ENCODE data around the gene TGIF2. TPM values are rescaled to one million over a fixed set of nuclear protein-coding genes. Genes with fewer than 3 reads are reported as not detected.

TGIF2 gene
- total and polyA plus RNA-seq, 2 of the 8 experiments (the other 6 are each of a cell fraction or from before 2014, with no cell fraction given): 49.7 to 76.7 TPM

DNA sequence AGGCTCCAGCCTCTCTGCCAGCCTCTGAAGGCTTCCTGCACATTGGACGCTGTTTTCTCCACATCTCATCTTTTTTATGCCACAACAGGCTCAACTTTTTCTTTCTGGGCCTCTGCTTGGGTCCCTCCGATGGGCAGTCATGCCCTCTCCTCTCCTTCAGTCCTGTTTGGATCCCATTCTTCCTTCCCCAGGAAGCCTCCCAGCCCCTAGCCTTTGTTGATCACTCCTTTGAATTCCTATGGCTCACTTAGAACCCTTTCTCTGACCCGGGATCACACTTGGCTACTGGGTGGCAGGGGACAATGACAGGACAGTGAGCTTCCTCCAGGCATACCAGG is 68.1 kb downstream of the TGIF2 start:
- Histone ChIP-seq H2BK120ac (replicated peaks; ENCODE audit: low read depth, low read length) (no peak overlapping the region), H2BK5ac (ENCODE audit: low read depth, low read length) (no peak overlapping the region), H2AK5ac (ENCODE audit: low read depth, low read length) (no peak overlapping the region), H3K23me2 (ENCODE audit: low read depth, low read length) (no peaks in the 10 kb centered on the region), H2BK12ac (ENCODE audit: low read depth, low read length) (no peak overlapping the region), H3K4me2 (ENCODE audit: insufficient read depth in 1 of 2, low read depth in 2 of 2, low read length in 2 of 2) (no peak overlapping the region), H3K56ac (replicated peaks; ENCODE audit: insufficient read length, low read depth, low read length) (no peak overlapping the region), H3K4ac (replicated peaks; ENCODE audit: insufficient read length, low read depth, low read length) (no peak overlapping the region), H4K8ac (ENCODE audit: extremely low read depth, insufficient read depth, low read length) (no peak overlapping the region), H3K79me2 (ENCODE audit: control insufficient read depth in 1 of 2, insufficient read depth in 2 of 2, low read length in 2 of 2) (no peaks in the 10 kb centered on the region), H3K14ac (ENCODE audit: insufficient read length) (no peak overlapping the region), H3K4me3 (ENCODE audit: extremely low read depth in 1 of 4, insufficient read depth in 2 of 4, low read depth in 3 of 4, low read length in 4 of 4) (no peak overlapping the region), H3K9me3 (ENCODE audit: insufficient read depth in 2 of 2, low read depth in 1 of 2, low read length in 1 of 2) (no peaks in the 10 kb centered on the region), H3K9ac (replicated peaks in 1 of 4; ENCODE audit: extremely low read depth in 1 of 4, low read depth in 3 of 4, low read length in 3 of 4) (no peak overlapping the region), H3K18ac (ENCODE audit: extremely low read depth, low read length) (no peak overlapping the region), H3K79me1 (ENCODE audit: low read depth, low read length) (no peaks in the 10 kb centered on the region), H3K27ac (ENCODE audit: low read depth, low read length) (no peak overlapping the region), H3K4me1 (replicated peaks in 1 of 4; ENCODE audit: control insufficient read depth in 3 of 4, insufficient read depth in 4 of 4, low read length in 3 of 4) (peaks cover 1 to 9% (median 3%) of the 10 kb centered on the region in 4 experiments; a peak in 4 of 7 replicates), H2BK15ac (ENCODE audit: low read length) (no peak overlapping the region), H3K23ac (ENCODE audit: insufficient read length) (no peak overlapping the region), H3K27me3 (replicated peaks in 1 of 4; ENCODE audit: control insufficient read depth in 3 of 4, extremely low read depth in 1 of 4, insufficient read depth in 3 of 4, low read length in 3 of 4) (no peaks in the 10 kb centered on the region), H4K20me1 (replicated peaks in 1 of 2; ENCODE audit: control insufficient read depth in 1 of 2, insufficient read depth in 2 of 2, low read length in 2 of 2) (no peaks in the 10 kb centered on the region), H2AFZ (ENCODE audit: low read length) (no peak overlapping the region), H3K36me3 (ENCODE audit: control insufficient read depth in 2 of 4, insufficient read depth in 4 of 4, low read length in 3 of 4) (no peaks in the 10 kb centered on the region), H4K5ac (ENCODE audit: insufficient read length, low read depth, low read length) (no peak overlapping the region), H2BK20ac (ENCODE audit: low read length) (no peak overlapping the region), H4K91ac (replicated peaks; ENCODE audit: insufficient read length, low read length) (no peak overlapping the region)
- ChIA-PET CTCF (ENCODE audit: partially characterized antibody) (interaction anchor here (4.1 kb wide), 1 partner anchor 9 kb away, joined by 19 read pairs; no protein-coding TSS in a partner anchor), POLR2A (ENCODE audit: partially characterized antibody) (no interaction called here)
- TF ChIP-seq BRCA1 (IDR thresholded peaks at IDR 0.05; ENCODE audit: low read depth, low read length) (no peak), TBP (IDR thresholded peaks at IDR 0.05; ENCODE audit: low read depth, low read length) (no peak), CEBPB (IDR thresholded peaks at IDR 0.05; ENCODE audit: low read depth, low read length) (no peak), PHF8 (conservative IDR thresholded peaks at IDR 0.05; ENCODE audit: low read depth, low read length) (no peak), HDAC2 (IDR thresholded peaks at IDR 0.05; ENCODE audit: borderline replicate concordance in 1 of 2, low read depth in 2 of 2, low read length in 2 of 2) (no peak), FOSL1 (IDR thresholded peaks at IDR 0.05; ENCODE audit: insufficient read depth, low read depth, low read length) (no peak), SIN3A (conservative IDR thresholded peaks at IDR 0.05 in 1 of 2, IDR thresholded peaks at IDR 0.05 in 1 of 2; ENCODE audit: low read depth in 1 of 2, low read length in 2 of 2) (no peak), JUN (IDR thresholded peaks at IDR 0.05; ENCODE audit: low read depth, low read length) (no peak)
- TF ChIP-seq, protein P1, sequence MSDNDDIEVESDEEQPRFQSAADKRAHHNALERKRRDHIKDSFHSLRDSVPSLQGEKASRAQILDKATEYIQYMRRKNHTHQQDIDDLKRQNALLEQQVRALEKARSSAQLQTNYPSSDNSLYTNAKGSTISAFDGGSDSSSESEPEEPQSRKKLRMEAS (IDR thresholded peaks at IDR 0.05): no peak
- DNase-seq (ENCODE audit: low read depth in 1 of 2, low spot score in 2 of 2) (no peak), FAIRE-seq (no peak)
- 89% methylated on average over 3 of the region's 3 CpGs; no CpG with 5 or more reads in 1 of the 2 experiments for WGBS, 2 experiments (ENCODE audit: extremely low coverage in 1 of 2, insufficient coverage in 1 of 2, insufficient read length in 1 of 2, insufficient replicate concordance in 2 of 2, low coverage in 1 of 2, low lambda C conversion rate in 2 of 2, missing lambda C conversion rate in 1 of 2)
